Erythroblast (primary cell): Measurements from ENCODE around the gene SIGLEC7.

Source experiments
- GATA1 ChIP-seq: IDR thresholded peaks from 2 replicates; pipeline ENCODE4 v1.6.1; 2011; ENCODE audit warnings: low read depth, mild to moderate bottlenecking, control low read depth, low read length, moderate library complexity
- POLR2A ChIP-seq: IDR thresholded peaks from 2 replicates; pipeline ENCODE4 v1.6.1; 2011; ENCODE audit warnings: mild to moderate bottlenecking, low read length

DNA sequence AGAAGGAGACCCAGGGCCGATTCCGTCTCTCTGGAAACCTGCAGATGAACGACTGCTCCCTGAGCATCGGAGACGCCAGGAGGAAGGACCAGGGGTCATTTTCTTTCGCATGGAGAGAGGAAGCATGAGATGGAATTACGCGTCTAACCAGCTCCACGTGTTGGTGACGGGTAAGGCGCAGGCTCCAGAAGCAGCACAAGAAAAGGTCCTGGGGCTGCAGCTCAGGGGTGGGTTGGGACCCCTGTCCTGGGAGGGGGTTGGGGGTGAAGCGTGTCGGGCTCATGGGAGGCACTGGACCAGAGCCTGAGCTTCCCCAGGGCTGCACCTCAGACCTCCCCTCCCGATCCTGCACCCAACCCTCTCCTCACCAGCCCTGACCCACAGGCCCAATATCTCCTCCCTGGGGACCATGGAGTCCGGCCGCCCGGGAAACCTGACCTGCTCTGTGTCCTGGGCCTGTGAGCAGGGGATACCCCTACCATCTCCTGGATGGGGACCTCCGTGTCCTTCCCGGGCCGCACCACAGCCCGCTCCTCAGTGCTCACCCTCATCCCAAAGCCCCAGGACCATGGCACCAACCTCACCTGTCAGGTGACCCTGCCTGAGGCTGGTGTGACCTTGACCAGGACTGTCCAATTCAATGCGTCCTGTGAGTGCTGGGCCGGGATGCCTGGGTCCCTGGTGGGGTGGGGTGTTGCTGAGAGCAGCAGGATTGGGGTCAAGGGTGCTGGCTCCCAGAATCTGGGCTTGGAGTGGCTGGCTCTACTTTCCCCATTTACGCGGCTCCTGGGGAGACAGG lies 43.2 kb downstream of the SIGLEC7 start:
- TF ChIP-seq POLR2A = no peak
- TF ChIP-seq GATA1 = no peak
